PFSK-1 (cell line): ENCODE data around the gene AFAP1L2.

Source experiments
- POLR2AphosphoS5 ChIP-seq: IDR thresholded peaks from 2 replicates; pipeline ENCODE4 v1.6.1; 2012; ENCODE audit warnings: low read depth, mild to moderate bottlenecking, control low read depth, low read length, moderate library complexity
- REST ChIP-seq, 2 experiments: IDR thresholded peaks; 2 replicates each; pipeline versions ENCODE4 v1.6.1 to v1.8.0; 2011 to 2012; ENCODE audit warnings: low read depth in 2 of 2, low read length in 2 of 2, control low read depth in 1 of 2, inconsistent platforms in 1 of 2, mild to moderate bottlenecking in 1 of 2, moderate library complexity in 1 of 2; ENCODE audit not compliant: insufficient read depth in 1 of 2
- SIN3A ChIP-seq: IDR thresholded peaks from 2 replicates; pipeline ENCODE4 v1.6.1; 2012; ENCODE audit warnings: mild to moderate bottlenecking, low read length, moderate library complexity, borderline replicate concordance; ENCODE audit not compliant: insufficient read depth

GRCh38 chr10:114295393-114295792 lies 108.9 kb downstream of the AFAP1L2 start:
- TF ChIP-seq REST (IDR thresholded peaks at IDR 0.05; ENCODE audit: insufficient read depth in 1 of 2, low read depth in 2 of 2, low read length in 2 of 2), result no peak
- no peak for TF ChIP-seq POLR2AphosphoS5
- no peak for TF ChIP-seq SIN3A
